GM19468 (cell line): Measurements from ENCODE around the gene TP73.

Source experiments
- ATAC-seq: cut with Tn5 transposase; IDR thresholded peaks from one replicate; pipeline ENCODE4 v1.9.1; 2021; ENCODE audit warnings: mild to moderate bottlenecking, moderate library complexity, moderate number of reproducible peaks; ENCODE audit not compliant: unreplicated experiment; ENCODE audit errors: extremely low read depth

TP73 gene

GRCh38 chr1:3700631-3701030, 48.3 kb downstream of the TP73 start:
- no peak for ATAC-seq

- ATAC-seq = no peak
These were observed 50.2 kb downstream of the TP73 start for GRCh38 chr1:3702528-3702927.

GRCh38 chr1:3702990-3703728, 50.8 kb downstream of the TP73 start:
- ATAC-seq = no peak

GRCh38 chr1:3703786-3704371, 51.6 kb downstream of the TP73 start:
- ATAC-seq = no peak

GRCh38 chr1:3705341-3705950, 53.1 kb downstream of the TP73 start:
- no peak for ATAC-seq

GRCh38 chr1:3706651-3707297, 54.5 kb downstream of the TP73 start:
- ATAC-seq = no peak

GRCh38 chr1:3707298-3707938, 55.1 kb downstream of the TP73 start:
- ATAC-seq = no peak

GRCh38 chr1:3707939-3708328, 55.6 kb downstream of the TP73 start:
- ATAC-seq = no peak

GRCh38 chr1:3708791-3709190, 56.5 kb downstream of the TP73 start:
- no peak for ATAC-seq

- no peak for ATAC-seq
These were observed 57.9 kb downstream of the TP73 start for GRCh38 chr1:3710251-3710650.

- ATAC-seq = no peak
These were observed 59.1 kb downstream of the TP73 start for GRCh38 chr1:3711381-3711779.

- ATAC-seq = no peak
These were observed 59.6 kb downstream of the TP73 start for GRCh38 chr1:3711780-3712451.

GRCh38 chr1:3712573-3713535, 60.5 kb downstream of the TP73 start:
- no peak for ATAC-seq

GRCh38 chr1:3713840-3714239, 61.5 kb downstream of the TP73 start:
- ATAC-seq = no peak

- ATAC-seq = no peak
These were observed 62.0 kb downstream of the TP73 start for GRCh38 chr1:3714284-3714741.

- no peak for ATAC-seq
These were observed 62.5 kb downstream of the TP73 start for GRCh38 chr1:3714814-3715213.

GRCh38 chr1:3716351-3716750, 64.0 kb downstream of the TP73 start:
- ATAC-seq = no peak

GRCh38 chr1:3717041-3717714, 64.9 kb downstream of the TP73 start:
- no peak for ATAC-seq
